Vagina (tissue), 2 donors: ENCODE data around the gene LASP1NB.
A peak's percentile ranks its signal among the peaks of the same experiment; 100 is the strongest.

ENCODE experiments used
- DNase-seq, 2 donors: peaks; one replicate each; pipeline ENCODE4 v3.0.0-alpha.2; 2017; ENCODE audit errors: extremely low spot score in 2 of 2
- H3K27ac ChIP-seq: fragments of 200-600 bp; sonication (generic); one replicate; pipeline ENCODE4 v1.5.1; 2019
- H3K27me3 ChIP-seq: fragments of 200-600 bp; sonication (generic); one replicate; pipeline ENCODE4 v1.5.1; 2019
- H3K36me3 ChIP-seq, 2 donors: fragments of 200-600 bp; sonication (generic); one replicate each; pipeline ENCODE4 v1.5.1; 2017 to 2019
- H3K4me1 ChIP-seq: fragments of 200-600 bp; sonication (generic); one replicate; pipeline ENCODE4 v1.5.1; 2019
- H3K4me3 ChIP-seq, 2 donors: fragments of 200-600 bp; sonication (generic); 1 replicate in 1 of 2; 2 replicates in 1 of 2; pipeline ENCODE4 v1.5.1; 2016 to 2019
- H3K9me3 ChIP-seq: fragments of 200-600 bp; sonication (generic); one replicate; pipeline ENCODE4 v1.5.1; 2019
- CTCF ChIP-seq, 3 experiments: fragments of 450-650 bp in 2 of 3; fragments of 200-600 bp in 1 of 3; sonication (generic) in 1 of 3; IDR thresholded peaks; one replicate each; pipeline ENCODE4 v1.5.1; 2017 to 2019; ENCODE audit warnings: antibody characterized with exemption in 3 of 3, mild to moderate bottlenecking in 2 of 3, moderate library complexity in 2 of 3
- POLR2A ChIP-seq, 2 donors: fragments of 450-650 bp; IDR thresholded peaks; one replicate each; pipeline ENCODE4 v1.6.1; 2017; ENCODE audit warnings: antibody characterized with exemption in 2 of 2, mild to moderate bottlenecking in 2 of 2, moderate library complexity in 2 of 2
- POLR2AphosphoS5 ChIP-seq, 2 donors: sonication (generic); formaldehyde crosslinking; IDR thresholded peaks; one replicate each; pipeline ENCODE4 v1.9.0; 2017; ENCODE audit warnings: antibody characterized with exemption in 2 of 2, mild to moderate bottlenecking in 2 of 2, low read depth in 1 of 2; ENCODE audit not compliant: insufficient read depth in 1 of 2
- intact Hi-C: fragments of 100-400 bp; cut with DNase I; formaldehyde crosslinking; loops from one replicate; pipeline ENCODE4 v1.15.1; 2023

The LASP1NB gene

GRCh38 chr17:38883592-38884526 lies 41.6 kb upstream of the LASP1NB start:
- Histone ChIP-seq H3K27me3 (no peaks in the 10 kb centered on the region), H3K9me3 (no peaks in the 10 kb centered on the region), H3K36me3 (peaks cover 0 to 16% of the 10 kb centered on the region in 2 donors), H3K4me1 (peaks cover 78% of the 10 kb centered on the region), H3K4me3 (no peak overlapping the region), H3K27ac (peak overlapping the region; percentile 5)
- no peak for DNase-seq
- intact Hi-C loops = no loop called here
- no peak for TF ChIP-seq CTCF (IDR thresholded peaks at IDR 0.05)
- no peak for TF ChIP-seq POLR2AphosphoS5 (IDR thresholded peaks at IDR 0.05; ENCODE audit: insufficient read depth in 1 of 2, low read depth in 1 of 2)
- TF ChIP-seq POLR2A (IDR thresholded peaks at IDR 0.05) = no peak

- intact Hi-C loops = no loop called here
- Histone ChIP-seq H3K36me3 (peaks cover 0 to 20% of the 10 kb centered on the region in 2 donors), H3K4me1 (peaks cover 65% of the 10 kb centered on the region), H3K27ac (peak overlapping the region; percentile 14), H3K27me3 (no peaks in the 10 kb centered on the region), H3K4me3 (no peak overlapping the region), H3K9me3 (no peaks in the 10 kb centered on the region)
- no peak for DNase-seq
- TF ChIP-seq CTCF (IDR thresholded peaks at IDR 0.05) = no peak
- TF ChIP-seq POLR2A (IDR thresholded peaks at IDR 0.05) = no peak
- TF ChIP-seq POLR2AphosphoS5 (IDR thresholded peaks at IDR 0.05; ENCODE audit: insufficient read depth in 1 of 2, low read depth in 1 of 2) = no peak
Observed at GRCh38 chr17:38885044-38885727, 40.2 kb upstream of the LASP1NB start.

- H3K36me3 ChIP-seq = peaks cover 0 to 27% of the 10 kb centered on the region in 2 donors
- H3K9me3 ChIP-seq = no peaks in the 10 kb centered on the region
- peak overlapping the region; percentile 14 for H3K27ac ChIP-seq
- H3K4me3 ChIP-seq = no peak overlapping the region
- no peaks in the 10 kb centered on the region for H3K27me3 ChIP-seq
- intact Hi-C loops = no loop called here
- H3K4me1 ChIP-seq = peaks cover 57% of the 10 kb centered on the region
- TF ChIP-seq CTCF (IDR thresholded peaks at IDR 0.05) (no peak), POLR2AphosphoS5 (IDR thresholded peaks at IDR 0.05; ENCODE audit: insufficient read depth in 1 of 2, low read depth in 1 of 2) (no peak), POLR2A (IDR thresholded peaks at IDR 0.05) (no peak)
- no peak for DNase-seq
Observed at GRCh38 chr17:38885728-38886642, 39.4 kb upstream of the LASP1NB start.

- peak overlapping the region; percentile 1 for H3K27ac ChIP-seq
- H3K27me3 ChIP-seq = no peaks in the 10 kb centered on the region
- TF ChIP-seq CTCF (IDR thresholded peaks at IDR 0.05) (no peak), POLR2A (IDR thresholded peaks at IDR 0.05) (no peak), POLR2AphosphoS5 (IDR thresholded peaks at IDR 0.05; ENCODE audit: insufficient read depth in 1 of 2, low read depth in 1 of 2) (no peak)
- peaks cover 0 to 32% of the 10 kb centered on the region in 2 donors for H3K36me3 ChIP-seq
- DNase-seq = no peak
- peaks cover 50% of the 10 kb centered on the region for H3K4me1 ChIP-seq
- intact Hi-C loops = no loop called here
- no peaks in the 10 kb centered on the region for H3K9me3 ChIP-seq
- H3K4me3 ChIP-seq = no peak overlapping the region
Observed at GRCh38 chr17:38886643-38887010, 38.8 kb upstream of the LASP1NB start.
